ENCODE measurements around the gene CRYBB1.

DNA sequence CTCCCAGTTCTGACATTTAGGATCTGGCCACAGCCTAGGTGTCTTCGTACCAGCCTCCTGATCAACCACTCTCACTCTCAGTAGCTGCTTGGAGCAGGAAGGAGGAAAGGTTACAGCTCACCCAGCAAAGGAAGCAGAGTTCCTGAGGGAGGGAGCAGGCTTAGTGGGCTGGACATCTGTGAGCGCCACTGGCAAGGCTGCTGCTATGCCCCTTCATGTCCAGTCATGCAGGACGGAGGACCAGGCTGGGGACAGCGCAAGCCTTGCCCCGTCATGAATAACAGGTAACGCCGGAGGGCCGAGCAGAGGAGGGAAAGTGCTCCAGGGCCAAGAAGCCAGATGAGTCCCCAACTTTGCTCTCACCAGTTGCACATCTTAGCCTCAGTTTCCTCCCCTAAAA, 53.6 kb downstream of the CRYBB1 start:
- no peak for TF ChIP-seq EP300 (IDR thresholded peaks at IDR 0.05)
- TF ChIP-seq POLR2A (IDR thresholded peaks at IDR 0.05) = no peak
